HepG2 (cell line): ENCODE measurements around the gene PRRT1. TPM values are rescaled to one million over a fixed set of nuclear protein-coding genes. Genes with fewer than 3 reads are reported as not detected.

Experiments used
- ARNTL ChIP-seq: sonication (generic); formaldehyde crosslinking; IDR thresholded peaks from 2 replicates; pipeline ENCODE4 v1.4.0; 2020; ENCODE audit warnings: mild to moderate bottlenecking, missing genetic modification reagents
- CENPX ChIP-seq: sonication (generic); formaldehyde crosslinking; IDR thresholded peaks from 2 replicates; pipeline ENCODE4 v1.9.0; 2021; ENCODE audit warnings: mild to moderate bottlenecking, missing genetic modification reagents, moderate library complexity
- NFYC ChIP-seq: IDR thresholded peaks from 2 replicates; pipeline ENCODE4 v1.6.1; 2016; ENCODE audit warnings: missing genetic modification reagents, missing compliant biosample characterization
- PRMT3 ChIP-seq: sonication (generic); formaldehyde crosslinking; IDR thresholded peaks from 2 replicates; pipeline ENCODE4 v1.8.1; 2022; ENCODE audit warnings: low read depth, mild to moderate bottlenecking, moderate library complexity, missing genetic modification reagents, borderline replicate concordance
- RFX1 ChIP-seq: fragments of 450-650 bp; IDR thresholded peaks from 2 replicates; pipeline ENCODE4 v1.6.1; 2017
- SIN3B ChIP-seq: fragments of 150-350 bp; IDR thresholded peaks from 2 replicates; pipeline ENCODE4 v1.6.1; 2014; ENCODE audit warnings: low read length
- ZFP41 ChIP-seq: sonication (generic); formaldehyde crosslinking; IDR thresholded peaks from 2 replicates; pipeline ENCODE4 v1.4.0; 2020; ENCODE audit warnings: mild to moderate bottlenecking, missing genetic modification reagents, borderline replicate concordance
- ZNF670 ChIP-seq: sonication (generic); formaldehyde crosslinking; IDR thresholded peaks from 2 replicates; pipeline ENCODE4 v1.8.0; 2022; ENCODE audit warnings: mild to moderate bottlenecking, missing genetic modification reagents, borderline replicate concordance
- polyA plus RNA-seq, 8 experiments: library from polyadenylated mRNA; depleted of rRNA in 3 of 8; stranded (reverse) in 7 of 8; unstranded in 1 of 8; fragments of >200 nt; fragmentation: Illumina TruSeq in 4 of 8; extraction: Trizol in 4 of 8; gene quantifications; 2 replicates each; pipeline versions ENCODE4 v1.2.1 to v1.2.3, GENCODE V29; 2011 to 2016; ENCODE audit warnings: low read depth in 4 of 8, missing spikeins in 1 of 8, mixed read lengths in 1 of 8; ENCODE audit not compliant: insufficient read depth in 1 of 8
- total RNA-seq, 5 experiments: library from RNA; depleted of rRNA; stranded (reverse); fragments of >200 nt; fragmentation: Illumina TruSeq; extraction: Trizol; gene quantifications; 2 replicates each; pipeline ENCODE4 v1.2.3, GENCODE V29; 2016; ENCODE audit warnings: low read depth in 1 of 5
- TF ChIP-seq, protein P1 (sequence below): IDR thresholded peaks from 2 replicates; pipeline ENCODE4 v1.4.0; 2020; ENCODE audit warnings: mild to moderate bottlenecking, missing genetic modification reagents
- TF ChIP-seq, protein P2 (sequence below): sonication (generic); formaldehyde crosslinking; IDR thresholded peaks from 2 replicates; pipeline ENCODE4 v1.9.0; 2022; ENCODE audit warnings: low read depth, missing genetic modification reagents
- TF ChIP-seq, protein P3 (sequence below): sonication (generic); formaldehyde crosslinking; conservative IDR thresholded peaks from 2 replicates; pipeline ENCODE4 v1.8.1; 2023; ENCODE audit warnings: missing genetic modification reagents
- TF ChIP-seq, protein P4 (sequence below), 2 experiments: fragments of 450-650 bp in 1 of 2; sonication (generic) in 1 of 2; formaldehyde crosslinking in 1 of 2; IDR thresholded peaks; 2 replicates each; pipeline versions ENCODE4 v1.6.1 to v1.8.0; 2016 to 2022; ENCODE audit warnings: antibody characterized with exemption in 1 of 2, mild to moderate bottlenecking in 1 of 2, missing genetic modification reagents in 1 of 2

PRRT1 gene
- total and polyA plus RNA-seq, 2 of the 13 experiments (the other 11 are each of a cell fraction or from before 2014, with no cell fraction given), result 0.64 to 1.4 TPM

DNA sequence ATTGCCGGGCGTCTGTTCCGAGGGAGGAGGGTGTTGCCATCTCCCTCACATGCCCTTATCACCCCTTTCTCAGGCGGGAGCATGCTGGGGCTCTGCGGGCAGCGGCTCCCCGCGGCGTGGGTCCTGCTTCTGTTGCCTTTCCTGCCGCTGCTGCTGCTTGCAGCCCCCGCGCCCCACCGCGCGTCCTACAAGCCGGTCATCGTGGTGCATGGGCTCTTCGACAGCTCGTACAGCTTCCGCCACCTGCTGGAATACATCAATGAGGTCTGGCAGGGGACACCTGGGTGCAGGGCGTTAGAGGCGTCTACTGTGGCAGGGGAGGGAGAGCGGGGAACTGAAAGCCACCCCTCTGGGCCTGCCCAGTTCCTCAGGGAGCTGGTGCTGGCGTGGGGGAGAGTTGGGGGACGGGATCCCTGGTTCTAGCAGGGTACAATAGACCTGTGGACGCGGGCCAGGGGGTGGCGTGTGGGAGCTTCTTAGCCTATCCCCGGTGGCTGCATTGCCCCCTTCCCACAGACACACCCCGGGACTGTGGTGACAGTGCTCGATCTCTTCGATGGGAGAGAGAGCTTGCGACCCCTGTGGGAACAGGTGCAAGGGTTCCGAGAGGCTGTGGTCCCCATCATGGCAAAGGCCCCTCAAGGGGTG lies 2.9 kb upstream of the PRRT1 start (continued):
- TF ChIP-seq CENPX (CRISPR knock-in tag) (no peak), SIN3B (no peak), PRMT3 (CRISPR knock-in tag) (peak; percentile 27; the same call in 1 of the 2 replicates), RFX1 (no peak), NFYC (peak; percentile 39; the same call in 1 of the 2 replicates), ZNF670 (CRISPR knock-in tag) (no peak), ZFP41 (CRISPR knock-in tag) (peak; percentile 86; the same call in 1 of the 2 replicates), ARNTL (CRISPR knock-in tag) (no peak)
- TF ChIP-seq, protein P1, sequence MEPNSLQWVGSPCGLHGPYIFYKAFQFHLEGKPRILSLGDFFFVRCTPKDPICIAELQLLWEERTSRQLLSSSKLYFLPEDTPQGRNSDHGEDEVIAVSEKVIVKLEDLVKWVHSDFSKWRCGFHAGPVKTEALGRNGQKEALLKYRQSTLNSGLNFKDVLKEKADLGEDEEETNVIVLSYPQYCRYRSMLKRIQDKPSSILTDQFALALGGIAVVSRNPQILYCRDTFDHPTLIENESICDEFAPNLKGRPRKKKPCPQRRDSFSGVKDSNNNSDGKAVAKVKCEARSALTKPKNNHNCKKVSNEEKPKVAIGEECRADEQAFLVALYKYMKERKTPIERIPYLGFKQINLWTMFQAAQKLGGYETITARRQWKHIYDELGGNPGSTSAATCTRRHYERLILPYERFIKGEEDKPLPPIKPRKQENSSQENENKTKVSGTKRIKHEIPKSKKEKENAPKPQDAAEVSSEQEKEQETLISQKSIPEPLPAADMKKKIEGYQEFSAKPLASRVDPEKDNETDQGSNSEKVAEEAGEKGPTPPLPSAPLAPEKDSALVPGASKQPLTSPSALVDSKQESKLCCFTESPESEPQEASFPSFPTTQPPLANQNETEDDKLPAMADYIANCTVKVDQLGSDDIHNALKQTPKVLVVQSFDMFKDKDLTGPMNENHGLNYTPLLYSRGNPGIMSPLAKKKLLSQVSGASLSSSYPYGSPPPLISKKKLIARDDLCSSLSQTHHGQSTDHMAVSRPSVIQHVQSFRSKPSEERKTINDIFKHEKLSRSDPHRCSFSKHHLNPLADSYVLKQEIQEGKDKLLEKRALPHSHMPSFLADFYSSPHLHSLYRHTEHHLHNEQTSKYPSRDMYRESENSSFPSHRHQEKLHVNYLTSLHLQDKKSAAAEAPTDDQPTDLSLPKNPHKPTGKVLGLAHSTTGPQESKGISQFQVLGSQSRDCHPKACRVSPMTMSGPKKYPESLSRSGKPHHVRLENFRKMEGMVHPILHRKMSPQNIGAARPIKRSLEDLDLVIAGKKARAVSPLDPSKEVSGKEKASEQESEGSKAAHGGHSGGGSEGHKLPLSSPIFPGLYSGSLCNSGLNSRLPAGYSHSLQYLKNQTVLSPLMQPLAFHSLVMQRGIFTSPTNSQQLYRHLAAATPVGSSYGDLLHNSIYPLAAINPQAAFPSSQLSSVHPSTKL (CRISPR knock-in tag), result no peak; the same call in 1 of the 2 replicates
- TF ChIP-seq, protein P2, sequence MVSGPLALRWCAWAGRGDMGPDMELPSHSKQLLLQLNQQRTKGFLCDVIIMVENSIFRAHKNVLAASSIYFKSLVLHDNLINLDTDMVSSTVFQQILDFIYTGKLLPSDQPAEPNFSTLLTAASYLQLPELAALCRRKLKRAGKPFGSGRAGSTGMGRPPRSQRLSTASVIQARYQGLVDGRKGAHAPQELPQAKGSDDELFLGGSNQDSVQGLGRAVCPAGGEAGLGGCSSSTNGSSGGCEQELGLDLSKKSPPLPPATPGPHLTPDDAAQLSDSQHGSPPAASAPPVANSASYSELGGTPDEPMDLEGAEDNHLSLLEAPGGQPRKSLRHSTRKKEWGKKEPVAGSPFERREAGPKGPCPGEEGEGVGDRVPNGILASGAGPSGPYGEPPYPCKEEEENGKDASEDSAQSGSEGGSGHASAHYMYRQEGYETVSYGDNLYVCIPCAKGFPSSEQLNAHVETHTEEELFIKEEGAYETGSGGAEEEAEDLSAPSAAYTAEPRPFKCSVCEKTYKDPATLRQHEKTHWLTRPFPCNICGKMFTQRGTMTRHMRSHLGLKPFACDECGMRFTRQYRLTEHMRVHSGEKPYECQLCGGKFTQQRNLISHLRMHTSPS (CRISPR knock-in tag), result peak; percentile 43; the same call in 1 of the 2 replicates
- TF ChIP-seq, protein P3, sequence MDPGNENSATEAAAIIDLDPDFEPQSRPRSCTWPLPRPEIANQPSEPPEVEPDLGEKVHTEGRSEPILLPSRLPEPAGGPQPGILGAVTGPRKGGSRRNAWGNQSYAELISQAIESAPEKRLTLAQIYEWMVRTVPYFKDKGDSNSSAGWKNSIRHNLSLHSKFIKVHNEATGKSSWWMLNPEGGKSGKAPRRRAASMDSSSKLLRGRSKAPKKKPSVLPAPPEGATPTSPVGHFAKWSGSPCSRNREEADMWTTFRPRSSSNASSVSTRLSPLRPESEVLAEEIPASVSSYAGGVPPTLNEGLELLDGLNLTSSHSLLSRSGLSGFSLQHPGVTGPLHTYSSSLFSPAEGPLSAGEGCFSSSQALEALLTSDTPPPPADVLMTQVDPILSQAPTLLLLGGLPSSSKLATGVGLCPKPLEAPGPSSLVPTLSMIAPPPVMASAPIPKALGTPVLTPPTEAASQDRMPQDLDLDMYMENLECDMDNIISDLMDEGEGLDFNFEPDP, result no peak
- TF ChIP-seq, protein P4, sequence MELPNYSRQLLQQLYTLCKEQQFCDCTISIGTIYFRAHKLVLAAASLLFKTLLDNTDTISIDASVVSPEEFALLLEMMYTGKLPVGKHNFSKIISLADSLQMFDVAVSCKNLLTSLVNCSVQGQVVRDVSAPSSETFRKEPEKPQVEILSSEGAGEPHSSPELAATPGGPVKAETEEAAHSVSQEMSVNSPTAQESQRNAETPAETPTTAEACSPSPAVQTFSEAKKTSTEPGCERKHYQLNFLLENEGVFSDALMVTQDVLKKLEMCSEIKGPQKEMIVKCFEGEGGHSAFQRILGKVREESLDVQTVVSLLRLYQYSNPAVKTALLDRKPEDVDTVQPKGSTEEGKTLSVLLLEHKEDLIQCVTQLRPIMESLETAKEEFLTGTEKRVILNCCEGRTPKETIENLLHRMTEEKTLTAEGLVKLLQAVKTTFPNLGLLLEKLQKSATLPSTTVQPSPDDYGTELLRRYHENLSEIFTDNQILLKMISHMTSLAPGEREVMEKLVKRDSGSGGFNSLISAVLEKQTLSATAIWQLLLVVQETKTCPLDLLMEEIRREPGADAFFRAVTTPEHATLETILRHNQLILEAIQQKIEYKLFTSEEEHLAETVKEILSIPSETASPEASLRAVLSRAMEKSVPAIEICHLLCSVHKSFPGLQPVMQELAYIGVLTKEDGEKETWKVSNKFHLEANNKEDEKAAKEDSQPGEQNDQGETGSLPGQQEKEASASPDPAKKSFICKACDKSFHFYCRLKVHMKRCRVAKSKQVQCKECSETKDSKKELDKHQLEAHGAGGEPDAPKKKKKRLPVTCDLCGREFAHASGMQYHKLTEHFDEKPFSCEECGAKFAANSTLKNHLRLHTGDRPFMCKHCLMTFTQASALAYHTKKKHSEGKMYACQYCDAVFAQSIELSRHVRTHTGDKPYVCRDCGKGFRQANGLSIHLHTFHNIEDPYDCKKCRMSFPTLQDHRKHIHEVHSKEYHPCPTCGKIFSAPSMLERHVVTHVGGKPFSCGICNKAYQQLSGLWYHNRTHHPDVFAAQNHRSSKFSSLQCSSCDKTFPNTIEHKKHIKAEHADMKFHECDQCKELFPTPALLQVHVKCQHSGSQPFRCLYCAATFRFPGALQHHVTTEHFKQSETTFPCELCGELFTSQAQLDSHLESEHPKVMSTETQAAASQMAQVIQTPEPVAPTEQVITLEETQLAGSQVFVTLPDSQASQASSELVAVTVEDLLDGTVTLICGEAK (IDR thresholded peaks at IDR 0.05), result no peak
- TF ChIP-seq, protein P4 (CRISPR knock-in tag; IDR thresholded peaks at IDR 0.05), result no peak
